ENCODE results near the gene IGFBP7.

- TF ChIP-seq, protein P1, sequence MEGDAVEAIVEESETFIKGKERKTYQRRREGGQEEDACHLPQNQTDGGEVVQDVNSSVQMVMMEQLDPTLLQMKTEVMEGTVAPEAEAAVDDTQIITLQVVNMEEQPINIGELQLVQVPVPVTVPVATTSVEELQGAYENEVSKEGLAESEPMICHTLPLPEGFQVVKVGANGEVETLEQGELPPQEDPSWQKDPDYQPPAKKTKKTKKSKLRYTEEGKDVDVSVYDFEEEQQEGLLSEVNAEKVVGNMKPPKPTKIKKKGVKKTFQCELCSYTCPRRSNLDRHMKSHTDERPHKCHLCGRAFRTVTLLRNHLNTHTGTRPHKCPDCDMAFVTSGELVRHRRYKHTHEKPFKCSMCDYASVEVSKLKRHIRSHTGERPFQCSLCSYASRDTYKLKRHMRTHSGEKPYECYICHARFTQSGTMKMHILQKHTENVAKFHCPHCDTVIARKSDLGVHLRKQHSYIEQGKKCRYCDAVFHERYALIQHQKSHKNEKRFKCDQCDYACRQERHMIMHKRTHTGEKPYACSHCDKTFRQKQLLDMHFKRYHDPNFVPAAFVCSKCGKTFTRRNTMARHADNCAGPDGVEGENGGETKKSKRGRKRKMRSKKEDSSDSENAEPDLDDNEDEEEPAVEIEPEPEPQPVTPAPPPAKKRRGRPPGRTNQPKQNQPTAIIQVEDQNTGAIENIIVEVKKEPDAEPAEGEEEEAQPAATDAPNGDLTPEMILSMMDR (IDR thresholded peaks at IDR 0.05): no peak
- TF ChIP-seq POLR2A (IDR thresholded peaks at IDR 0.05): no peak
These were observed 20.1 kb downstream of the IGFBP7 start for GRCh38 chr4:57090079-57090478.

All from right lobe of liver (tissue), 4 donors.